Gastroesophageal sphincter (tissue), 4 donors: ENCODE measurements around the gene ZNF318. TPM values are rescaled to one million over a fixed set of nuclear protein-coding genes. Genes with fewer than 3 reads are reported as not detected.
"Not testable (repeated sequence)": the region's sequence is repeated elsewhere in the genome, so short reads cannot be mapped to it uniquely, and the experiment has no call there.

Source experiments
- ATAC-seq: fragments of 150-250 bp; one replicate; pipeline ENCODE4 v1.9.1; 2016; ENCODE audit warnings: mild to moderate bottlenecking, moderate library complexity
- H3K27ac ChIP-seq, 4 donors: fragments of 200-600 bp; sonication (generic) in 3 of 4; 1 replicate in 3 of 4; 2 replicates in 1 of 4; pipeline ENCODE4 v1.5.1; 2016 to 2019
- H3K27me3 ChIP-seq: fragments of 200-600 bp; sonication (generic); one replicate; pipeline ENCODE4 v1.5.1; 2019
- H3K36me3 ChIP-seq, 2 donors: fragments of 200-600 bp; sonication (generic); one replicate each; pipeline ENCODE4 v1.5.1; 2019; ENCODE audit warnings: control low read depth in 1 of 2
- H3K4me1 ChIP-seq, 3 donors: fragments of 200-600 bp; sonication (generic); 1 replicate in 2 of 3; 2 replicates in 1 of 3; pipeline ENCODE4 v1.5.1; 2016 to 2019; ENCODE audit warnings: control low read depth in 2 of 3
- H3K4me3 ChIP-seq, 2 donors: fragments of 200-600 bp; sonication (generic); one replicate each; pipeline ENCODE4 v1.5.1; 2019; ENCODE audit warnings: mild to moderate bottlenecking in 1 of 2, moderate library complexity in 1 of 2
- H3K9me3 ChIP-seq, 3 donors: fragments of 200-600 bp; sonication (generic); one replicate each; pipeline ENCODE4 v1.5.1; 2017 to 2019; ENCODE audit warnings: control low read depth in 2 of 3
- EP300 ChIP-seq: sonication (generic); formaldehyde crosslinking; IDR thresholded peaks from one replicate; pipeline ENCODE4 v1.6.1; 2017; ENCODE audit warnings: antibody characterized with exemption, mild to moderate bottlenecking
- POLR2A ChIP-seq, 2 donors: fragments of 450-650 bp; IDR thresholded peaks; one replicate each; pipeline ENCODE4 v1.6.1; 2017; ENCODE audit warnings: antibody characterized with exemption in 2 of 2, mild to moderate bottlenecking in 2 of 2, moderate library complexity in 1 of 2
- POLR2AphosphoS5 ChIP-seq: sonication (generic); formaldehyde crosslinking; IDR thresholded peaks from one replicate; pipeline ENCODE4 v1.6.1; 2017; ENCODE audit warnings: antibody characterized with exemption
- WGBS, 2 donors: methylation state at CpG; one replicate each; pipeline ENCODE4 v1.1.5; 2018; ENCODE audit warnings: low coverage in 1 of 2; 5-methylcytosine and 5-hydroxymethylcytosine counted together
- total RNA-seq, 4 donors: library from RNA; depleted of rRNA; stranded (reverse); fragments of >200 nt; gene quantifications; one replicate each; pipeline ENCODE4 v1.1.0, GENCODE V29; 2016
- TF ChIP-seq, protein P1 (sequence below), 4 experiments: fragments of 200-600 bp in 2 of 4; fragments of 450-650 bp in 2 of 4; sonication (generic) in 1 of 4; IDR thresholded peaks; one replicate each; pipeline ENCODE4 v1.5.1; 2017 to 2019; ENCODE audit warnings: antibody characterized with exemption in 4 of 4, mild to moderate bottlenecking in 2 of 4, moderate library complexity in 2 of 4

The ZNF318 gene
- total RNA-seq, 4 donors from 2014 or later: 11.7 to 22.1 (median 18.4) TPM

DNA sequence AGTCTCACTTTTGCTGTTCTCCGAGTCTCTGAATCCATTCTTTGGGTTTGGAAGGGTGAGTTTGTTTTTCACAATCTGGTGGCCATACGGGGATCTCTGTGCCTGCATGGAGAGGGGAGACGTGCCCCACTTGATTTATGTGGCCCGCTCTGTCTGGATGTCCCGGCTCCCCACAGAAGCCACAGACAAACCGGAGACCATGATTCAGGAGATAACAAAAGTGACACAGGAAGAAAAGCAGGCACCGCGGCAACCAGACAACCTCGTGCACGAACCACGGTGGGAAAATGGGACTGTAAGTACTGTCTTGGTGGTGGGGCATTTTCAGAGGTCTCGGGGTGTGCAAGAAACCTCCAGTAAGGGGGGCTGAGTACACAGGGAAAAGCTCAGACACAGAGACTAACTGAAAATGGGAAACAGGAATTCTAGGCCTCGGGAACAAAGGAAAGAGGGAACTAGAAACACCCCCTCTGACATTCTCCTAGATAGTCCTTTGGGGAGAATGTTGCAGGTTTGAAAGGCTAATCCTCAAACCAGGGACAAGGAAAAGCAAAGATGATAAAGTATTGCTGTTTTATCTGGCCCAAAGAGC is 22.1 kb upstream of the ZNF318 start:
- Histone ChIP-seq H3K27ac (no peak overlapping the region), H3K4me1 (no peaks in the 10 kb centered on the region), H3K4me3 (no peak overlapping the region), H3K36me3 (no peaks in the 10 kb centered on the region), H3K27me3 (peaks cover 31% of the 10 kb centered on the region), H3K9me3 (no peaks in the 10 kb centered on the region)
- no peak for TF ChIP-seq POLR2AphosphoS5
- no peak for TF ChIP-seq POLR2A (IDR thresholded peaks at IDR 0.05)
- no peak for TF ChIP-seq EP300
- TF ChIP-seq, protein P1, sequence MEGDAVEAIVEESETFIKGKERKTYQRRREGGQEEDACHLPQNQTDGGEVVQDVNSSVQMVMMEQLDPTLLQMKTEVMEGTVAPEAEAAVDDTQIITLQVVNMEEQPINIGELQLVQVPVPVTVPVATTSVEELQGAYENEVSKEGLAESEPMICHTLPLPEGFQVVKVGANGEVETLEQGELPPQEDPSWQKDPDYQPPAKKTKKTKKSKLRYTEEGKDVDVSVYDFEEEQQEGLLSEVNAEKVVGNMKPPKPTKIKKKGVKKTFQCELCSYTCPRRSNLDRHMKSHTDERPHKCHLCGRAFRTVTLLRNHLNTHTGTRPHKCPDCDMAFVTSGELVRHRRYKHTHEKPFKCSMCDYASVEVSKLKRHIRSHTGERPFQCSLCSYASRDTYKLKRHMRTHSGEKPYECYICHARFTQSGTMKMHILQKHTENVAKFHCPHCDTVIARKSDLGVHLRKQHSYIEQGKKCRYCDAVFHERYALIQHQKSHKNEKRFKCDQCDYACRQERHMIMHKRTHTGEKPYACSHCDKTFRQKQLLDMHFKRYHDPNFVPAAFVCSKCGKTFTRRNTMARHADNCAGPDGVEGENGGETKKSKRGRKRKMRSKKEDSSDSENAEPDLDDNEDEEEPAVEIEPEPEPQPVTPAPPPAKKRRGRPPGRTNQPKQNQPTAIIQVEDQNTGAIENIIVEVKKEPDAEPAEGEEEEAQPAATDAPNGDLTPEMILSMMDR (IDR thresholded peaks at IDR 0.05): no peak
- no peak for ATAC-seq
- WGBS, 2 donors: 42 to 75% methylated on average over 2 to 9 of the region's 13 CpGs

DNA sequence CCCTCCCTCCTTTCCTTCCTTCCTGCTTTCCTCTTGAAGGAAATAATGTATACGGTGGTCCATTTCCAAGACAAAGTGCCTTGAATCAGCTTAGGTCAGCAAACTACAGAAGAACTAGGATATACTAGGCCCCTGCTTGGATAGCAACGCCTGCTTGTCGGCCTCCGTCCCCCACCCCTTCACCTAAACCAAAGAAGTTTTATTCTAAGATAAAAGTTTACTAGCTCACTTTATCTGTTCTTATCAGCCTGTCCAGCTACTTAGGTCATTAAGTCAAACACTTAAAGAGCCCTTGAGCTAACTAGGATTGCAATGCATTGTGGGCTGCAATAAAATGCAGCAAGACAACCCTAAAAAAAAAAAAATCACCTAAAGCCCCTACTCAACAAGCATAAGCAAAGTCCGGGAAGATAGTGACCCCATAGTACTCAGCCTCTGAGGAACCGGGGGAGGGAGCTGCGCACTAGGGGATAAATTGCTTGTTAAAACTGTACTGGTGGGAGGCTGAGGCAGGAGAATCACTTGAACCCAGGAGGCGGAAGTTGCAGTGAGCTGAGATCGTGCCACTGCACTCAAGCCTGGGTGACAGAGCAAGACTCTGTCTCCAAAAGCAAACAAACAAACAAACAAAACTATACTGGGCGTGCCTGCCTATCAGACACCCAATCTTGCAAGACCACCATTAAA is 21.4 kb upstream of the ZNF318 start:
- not testable (repeated sequence) for H3K9me3 ChIP-seq, ATAC-seq, H3K4me3 ChIP-seq, H3K27ac ChIP-seq, H3K36me3 ChIP-seq, H3K4me1 ChIP-seq
- 72 to 75% methylated on average over 3 to 9 of the region's 10 CpGs for WGBS, 2 donors
- H3K27me3 ChIP-seq: peaks cover 31% of the 10 kb centered on the region

DNA sequence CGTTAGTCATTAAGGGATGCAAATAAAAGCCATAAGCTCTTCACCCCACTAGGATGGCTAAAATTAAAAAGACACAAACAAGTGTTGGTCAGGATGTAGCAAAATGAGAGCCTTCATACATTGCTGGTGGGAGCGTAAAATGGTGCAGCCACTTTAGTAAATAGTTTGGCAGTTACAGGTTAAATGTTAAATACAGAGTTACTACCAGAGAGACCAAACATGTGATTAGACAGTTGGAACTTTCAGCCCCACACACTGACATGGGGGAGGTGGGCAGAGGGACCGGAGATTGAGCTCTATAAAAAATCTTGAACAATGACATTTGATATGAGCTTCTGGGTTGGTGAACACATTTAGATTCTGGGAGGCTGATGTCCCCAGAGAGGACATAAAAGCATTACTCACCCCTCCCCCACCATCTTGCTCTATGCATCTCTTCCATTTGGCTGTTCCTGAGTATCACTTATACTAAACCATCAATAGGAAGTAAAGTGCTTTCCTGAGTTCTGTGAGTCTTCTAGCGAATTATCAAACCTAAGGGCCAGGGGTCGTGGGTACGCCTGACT is 20.4 kb upstream of the ZNF318 start:
- 83 to 93% methylated on average over 3 to 6 of the region's 6 CpGs for WGBS, 2 donors
- Histone ChIP-seq H3K4me3 (no peak overlapping the region), H3K9me3 (no peaks in the 10 kb centered on the region)

DNA sequence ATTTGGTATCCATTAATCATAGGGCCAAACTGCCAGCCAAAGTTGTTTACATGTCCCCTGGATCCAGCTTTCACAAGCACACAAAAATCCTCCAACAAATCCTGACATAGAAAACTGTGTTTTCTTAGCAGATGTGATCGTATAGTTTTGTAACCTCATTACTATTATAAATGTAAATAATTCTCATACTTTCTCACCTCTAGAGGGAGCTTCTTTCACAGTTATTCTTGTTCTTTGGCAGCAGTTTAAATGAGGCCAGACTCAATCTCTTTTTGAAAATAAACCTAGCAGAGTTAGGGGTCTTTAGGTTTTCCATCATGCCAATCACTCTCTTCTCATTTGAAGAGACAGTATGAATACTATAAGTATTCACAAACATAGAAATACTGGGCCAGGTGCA is 17.0 kb upstream of the ZNF318 start:
- Histone ChIP-seq H3K4me1 (no peaks in the 10 kb centered on the region), H3K36me3 (no peaks in the 10 kb centered on the region), H3K4me3 (no peak overlapping the region), H3K27ac (no peak overlapping the region), H3K27me3 (peaks cover 32% of the 10 kb centered on the region), H3K9me3 (no peaks in the 10 kb centered on the region)
- no peak for ATAC-seq
- no peak for TF ChIP-seq EP300
- TF ChIP-seq, protein P1 (IDR thresholded peaks at IDR 0.05): peak in 3 of 4 experiments; percentile 21 to 33 (median 30)
- TF ChIP-seq POLR2AphosphoS5: no peak
- no peak for TF ChIP-seq POLR2A (IDR thresholded peaks at IDR 0.05)
- 28 to 40% methylated on average over 1 of the region's 1 CpG for WGBS, 2 donors

More for the DNA sequence above, 20.4 kb upstream of the ZNF318 start:
- Histone ChIP-seq H3K27me3 (peaks cover 31% of the 10 kb centered on the region), H3K27ac (no peak overlapping the region), H3K36me3 (no peaks in the 10 kb centered on the region), H3K4me1 (no peaks in the 10 kb centered on the region)
- no peak for ATAC-seq
- TF ChIP-seq, protein P1 (IDR thresholded peaks at IDR 0.05): no peak
- TF ChIP-seq EP300 (no peak), POLR2AphosphoS5 (no peak), POLR2A (IDR thresholded peaks at IDR 0.05) (no peak)

DNA sequence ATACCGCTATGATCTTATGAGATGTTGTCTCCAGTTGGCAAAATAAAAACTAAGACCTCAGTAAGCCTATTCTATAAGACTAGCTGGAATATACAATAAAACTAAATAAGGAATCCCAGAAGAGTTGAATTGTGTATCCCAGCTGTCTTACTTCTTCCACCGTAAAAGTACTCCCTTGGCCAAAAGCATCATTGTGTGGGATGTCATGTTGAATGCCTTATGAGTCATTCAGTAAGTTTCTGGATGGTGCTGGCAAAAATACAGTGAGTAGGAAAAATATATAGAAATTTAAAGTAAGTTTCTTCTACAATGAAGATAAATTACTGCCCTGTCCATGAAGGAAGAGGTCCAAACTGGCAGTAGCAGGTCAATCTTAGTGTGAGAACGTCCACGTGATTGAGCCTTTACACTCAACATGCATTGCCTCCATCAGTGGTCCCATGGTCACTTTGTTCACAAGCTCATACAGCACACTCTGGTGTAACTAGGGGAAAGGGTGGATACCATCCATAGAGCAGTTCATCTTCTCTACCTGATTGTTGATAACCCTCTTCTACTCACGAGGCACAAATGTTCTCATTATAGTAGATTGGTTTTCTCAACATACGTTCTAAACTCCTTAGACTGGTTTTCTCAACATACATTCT is 13.7 kb upstream of the ZNF318 start:
- no peak overlapping the region for H3K27ac ChIP-seq
- TF ChIP-seq POLR2AphosphoS5 (no peak), EP300 (no peak), POLR2A (IDR thresholded peaks at IDR 0.05) (no peak)
- TF ChIP-seq, protein P1 (IDR thresholded peaks at IDR 0.05): no peak
- no peak overlapping the region for H3K4me3 ChIP-seq
- H3K9me3 ChIP-seq: no peaks in the 10 kb centered on the region
- peaks cover 17% of the 10 kb centered on the region for H3K27me3 ChIP-seq
- H3K4me1 ChIP-seq: no peaks in the 10 kb centered on the region
- WGBS, 2 donors: 57 to 64% methylated on average over 5 to 6 of the region's 6 CpGs
- ATAC-seq: no peak
- no peaks in the 10 kb centered on the region for H3K36me3 ChIP-seq

DNA sequence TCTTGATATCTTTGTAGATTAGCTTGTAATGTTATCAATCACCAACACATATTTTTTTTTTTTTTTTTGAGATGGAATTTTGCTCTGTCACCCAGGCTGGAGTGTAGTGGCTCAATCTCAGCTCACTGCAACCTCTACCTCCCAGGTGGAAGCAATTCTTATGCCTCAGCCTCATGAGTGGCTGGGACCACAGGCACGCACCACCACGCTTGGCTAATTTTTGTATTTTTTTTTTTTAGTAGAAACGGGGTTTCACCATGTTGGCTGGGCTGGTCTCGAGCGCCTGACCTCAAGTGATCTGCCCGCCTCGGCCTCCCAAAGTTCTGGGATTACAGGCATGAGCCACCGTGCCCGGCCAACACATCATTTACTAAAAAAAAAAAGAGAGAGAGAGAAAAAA is 11.4 kb upstream of the ZNF318 start:
- peaks cover 15% of the 10 kb centered on the region for H3K27me3 ChIP-seq
- 86 to 96% methylated on average over 4 to 6 of the region's 9 CpGs for WGBS, 2 donors
- H3K9me3 ChIP-seq, ATAC-seq, H3K36me3 ChIP-seq, H3K27ac ChIP-seq, H3K4me1 ChIP-seq, H3K4me3 ChIP-seq: not testable (repeated sequence)
